Activated CD8-positive, alpha-beta T cell treated with anti-CD3 and anti-CD28 coated beads, Interleukin-2, amount 10 ng/mL, durations not matched to agents 7 days and 5 days (primary cell): ENCODE results near the gene CD58. TPM values are rescaled to one million over a fixed set of nuclear protein-coding genes. Genes with fewer than 3 reads are reported as not detected.
"Not testable (repeated sequence)": the region's sequence is repeated elsewhere in the genome, so short reads cannot be mapped to it uniquely, and the experiment has no call there.

Experiments used
- ATAC-seq: fragments of 150-1000 bp; cut with Tn5 transposase; one replicate; pipeline ENCODE4 v1.10.0; 2021; ENCODE audit warnings: moderate library complexity
- CTCF ChIA-PET: fragments of 350-600 bp; sonication (Branson Sonifier 250); formaldehyde crosslinking; loops from one replicate; lab custom pipeline; 2021; ENCODE audit warnings: antibody characterized with exemption; lab: Charles Lee
- POLR2A ChIA-PET: fragments of 350-600 bp; sonication (Branson Sonifier 250); formaldehyde crosslinking; loops from one replicate; lab custom pipeline; 2021; ENCODE audit warnings: antibody characterized with exemption; lab: Charles Lee
- DNase-seq: peaks from one replicate; pipeline ENCODE4 v3.0.0-alpha.2; 2020
- H3K27ac Mint-ChIP-seq: one replicate; pipeline ENCODE4 v1.8.0; 2021; ENCODE audit warnings: mild to moderate bottlenecking, mixed read lengths
- H3K27me3 Mint-ChIP-seq: one replicate; pipeline ENCODE4 v1.8.0; 2021; ENCODE audit warnings: low read depth, mixed read lengths
- H3K36me3 Mint-ChIP-seq: one replicate; pipeline ENCODE4 v1.8.0; 2021; ENCODE audit warnings: low read depth, mixed read lengths
- H3K4me1 Mint-ChIP-seq: one replicate; pipeline ENCODE4 v1.8.0; 2021; ENCODE audit warnings: low read depth, mixed read lengths
- H3K4me3 Mint-ChIP-seq: one replicate; pipeline ENCODE4 v1.8.0; 2021; ENCODE audit warnings: mild to moderate bottlenecking, mixed read lengths
- H3K9me3 Mint-ChIP-seq: one replicate; pipeline ENCODE4 v1.8.0; 2022; ENCODE audit warnings: mixed read lengths; ENCODE audit not compliant: insufficient read depth
- total RNA-seq, 2 experiments: library from RNA; stranded (reverse); gene quantifications; one replicate each; pipeline ENCODE4 v1.2.3, GENCODE V29; 2021

CD58 gene
- total RNA-seq, 2 experiments from 2014 or later: 23.9 to 24.7 TPM

DNA sequence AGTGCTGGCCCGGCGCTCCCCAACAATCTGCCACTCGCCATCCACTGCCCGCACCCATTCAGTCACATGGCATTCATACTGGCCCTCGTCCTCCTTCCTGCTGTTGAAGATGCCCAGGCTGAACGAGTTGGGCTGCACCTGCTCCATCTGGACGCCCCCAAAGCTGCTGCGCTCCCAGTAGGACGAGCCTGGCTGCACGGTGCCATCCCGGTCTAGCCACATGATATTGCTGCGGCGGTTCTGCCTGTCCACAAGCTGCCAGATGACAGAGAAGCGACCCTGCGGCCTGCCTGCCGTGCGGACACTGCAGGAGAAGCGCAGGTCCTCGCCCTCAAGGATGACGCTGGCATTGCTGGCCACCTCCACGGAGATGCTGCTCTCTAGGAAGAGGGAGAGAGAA lies 32.8 kb upstream of the CD58 start:
- H3K27me3 Mint-ChIP-seq, DNase-seq, CTCF ChIA-PET, H3K27ac Mint-ChIP-seq, H3K4me3 Mint-ChIP-seq, ATAC-seq, POLR2A ChIA-PET, H3K4me1 Mint-ChIP-seq, H3K9me3 Mint-ChIP-seq, H3K36me3 Mint-ChIP-seq: not testable (repeated sequence)

DNA sequence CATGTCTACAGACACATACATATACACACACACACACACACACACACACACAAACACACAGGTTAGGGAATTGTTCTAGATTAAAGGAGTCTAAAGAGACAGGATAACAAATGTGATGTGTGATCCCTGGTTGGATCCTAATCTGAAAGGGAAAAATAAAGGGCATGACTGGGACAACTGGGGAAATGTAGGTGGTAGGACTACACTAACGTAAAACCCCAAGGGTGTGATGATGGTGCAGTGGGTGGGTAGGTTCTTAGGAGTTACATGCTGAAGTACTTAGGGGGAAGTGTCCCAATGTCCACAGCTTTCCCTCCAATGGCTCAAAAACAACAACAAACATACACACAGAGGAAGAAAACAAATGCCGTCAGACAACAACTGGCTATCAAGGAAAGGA lies 28.5 kb upstream of the CD58 start:
- H3K9me3 Mint-ChIP-seq, H3K27me3 Mint-ChIP-seq, POLR2A ChIA-PET, H3K36me3 Mint-ChIP-seq, DNase-seq, H3K4me3 Mint-ChIP-seq, H3K27ac Mint-ChIP-seq, ATAC-seq, H3K4me1 Mint-ChIP-seq: not testable (repeated sequence)
- CTCF ChIA-PET: interaction anchor here (4.5 kb wide), 1 partner anchor 26 kb away, joined by 56 read pairs; no protein-coding TSS in a partner anchor

DNA sequence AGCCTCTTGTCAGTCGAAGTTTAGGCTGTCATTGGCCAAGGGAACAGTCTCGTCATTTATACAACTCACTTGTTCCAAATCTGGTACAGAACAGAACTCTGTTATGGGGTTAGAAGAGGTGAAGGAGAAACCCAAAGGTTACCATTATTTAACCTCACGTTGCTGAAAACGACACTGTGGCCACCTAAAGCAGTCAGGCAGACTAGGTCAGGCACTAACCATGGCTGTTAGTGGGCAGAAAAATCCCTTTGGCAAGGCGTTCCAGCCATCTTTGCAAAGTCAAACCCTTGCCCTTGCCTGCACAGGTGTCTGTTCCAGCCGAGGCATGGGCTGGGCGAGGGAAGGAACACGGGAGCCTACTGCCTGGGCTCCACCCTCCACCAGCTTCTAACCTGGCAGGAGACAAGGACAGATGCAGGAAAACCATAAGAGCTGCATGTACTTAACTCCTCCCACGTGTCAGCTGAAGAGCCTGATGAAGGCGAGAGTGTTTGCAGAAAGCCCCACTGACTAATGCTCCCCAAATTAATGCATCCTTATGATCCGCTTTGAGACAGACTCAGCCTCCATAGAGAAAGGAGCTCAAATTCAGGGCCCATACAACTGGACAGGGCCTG lies 27.7 kb upstream of the CD58 start:
- POLR2A ChIA-PET, H3K27ac Mint-ChIP-seq, DNase-seq, ATAC-seq, H3K4me1 Mint-ChIP-seq, H3K36me3 Mint-ChIP-seq, H3K27me3 Mint-ChIP-seq, H3K9me3 Mint-ChIP-seq, H3K4me3 Mint-ChIP-seq: not testable (repeated sequence)
- CTCF ChIA-PET: interaction anchor here (4.5 kb wide), 1 partner anchor 25 kb away, joined by 56 read pairs; no protein-coding TSS in a partner anchor

DNA sequence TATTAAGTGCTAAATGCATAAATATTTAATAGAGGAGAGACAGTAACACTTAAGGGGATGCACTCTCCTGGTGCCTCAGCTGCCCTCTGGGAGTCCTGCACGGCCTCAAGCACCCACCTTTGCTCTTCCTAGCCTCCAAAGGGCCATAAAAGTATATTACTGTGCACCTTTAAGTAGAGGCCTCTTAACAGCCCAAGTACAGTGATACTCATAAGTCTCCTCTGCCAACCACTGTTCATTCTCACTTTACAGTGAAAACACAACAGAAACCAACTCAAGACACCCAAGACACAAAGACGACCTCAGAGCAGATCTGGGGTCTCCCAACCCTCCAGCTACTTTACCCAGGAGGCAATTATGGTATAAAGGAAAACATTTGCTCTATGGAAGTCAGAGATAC lies 26.6 kb upstream of the CD58 start:
- H3K36me3 Mint-ChIP-seq, POLR2A ChIA-PET, H3K27ac Mint-ChIP-seq, DNase-seq, H3K9me3 Mint-ChIP-seq, H3K27me3 Mint-ChIP-seq, H3K4me1 Mint-ChIP-seq, H3K4me3 Mint-ChIP-seq, ATAC-seq: not testable (repeated sequence)
- CTCF ChIA-PET: interaction anchor here (2.1 to 4.5 kb wide), 3 partner anchors 24 to 458 kb away, joined by 12 to 56 read pairs (median 16); no protein-coding TSS in a partner anchor

DNA sequence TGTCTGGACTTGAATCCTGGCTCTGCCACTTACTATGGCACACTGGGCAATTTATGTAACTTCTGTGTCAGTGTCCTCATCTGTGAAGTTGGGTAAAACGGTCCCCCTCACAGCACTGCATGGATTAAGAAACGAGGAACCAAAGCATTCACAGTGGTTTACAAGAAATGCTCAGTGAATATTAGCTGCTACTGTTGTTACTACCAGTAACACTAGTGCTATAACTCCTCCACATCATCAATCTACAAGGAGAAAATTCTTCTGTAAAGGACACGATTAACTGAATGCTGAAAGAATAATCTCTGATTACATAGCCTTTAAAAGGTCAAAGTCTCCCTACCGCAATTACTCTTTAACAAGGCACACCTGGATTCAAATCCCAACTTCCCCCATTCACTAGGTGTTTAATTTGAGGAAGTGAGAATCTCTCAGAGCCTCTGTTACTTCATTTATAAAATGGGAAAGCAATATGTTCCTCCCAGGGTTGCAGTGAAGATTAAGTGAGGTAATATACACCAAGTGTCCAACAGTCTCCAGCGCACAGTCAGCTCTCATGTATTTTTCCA lies 26.0 kb upstream of the CD58 start:
- H3K4me3 Mint-ChIP-seq, H3K4me1 Mint-ChIP-seq, DNase-seq, H3K27me3 Mint-ChIP-seq, H3K27ac Mint-ChIP-seq, H3K9me3 Mint-ChIP-seq, H3K36me3 Mint-ChIP-seq, POLR2A ChIA-PET, ATAC-seq: not testable (repeated sequence)
- CTCF ChIA-PET: interaction anchor here (0.9 to 4.5 kb wide), 16 partner anchors 10 to 532 kb away, joined by 3 to 56 read pairs (median 6); partner anchors contain the start of gene IGSF3

DNA sequence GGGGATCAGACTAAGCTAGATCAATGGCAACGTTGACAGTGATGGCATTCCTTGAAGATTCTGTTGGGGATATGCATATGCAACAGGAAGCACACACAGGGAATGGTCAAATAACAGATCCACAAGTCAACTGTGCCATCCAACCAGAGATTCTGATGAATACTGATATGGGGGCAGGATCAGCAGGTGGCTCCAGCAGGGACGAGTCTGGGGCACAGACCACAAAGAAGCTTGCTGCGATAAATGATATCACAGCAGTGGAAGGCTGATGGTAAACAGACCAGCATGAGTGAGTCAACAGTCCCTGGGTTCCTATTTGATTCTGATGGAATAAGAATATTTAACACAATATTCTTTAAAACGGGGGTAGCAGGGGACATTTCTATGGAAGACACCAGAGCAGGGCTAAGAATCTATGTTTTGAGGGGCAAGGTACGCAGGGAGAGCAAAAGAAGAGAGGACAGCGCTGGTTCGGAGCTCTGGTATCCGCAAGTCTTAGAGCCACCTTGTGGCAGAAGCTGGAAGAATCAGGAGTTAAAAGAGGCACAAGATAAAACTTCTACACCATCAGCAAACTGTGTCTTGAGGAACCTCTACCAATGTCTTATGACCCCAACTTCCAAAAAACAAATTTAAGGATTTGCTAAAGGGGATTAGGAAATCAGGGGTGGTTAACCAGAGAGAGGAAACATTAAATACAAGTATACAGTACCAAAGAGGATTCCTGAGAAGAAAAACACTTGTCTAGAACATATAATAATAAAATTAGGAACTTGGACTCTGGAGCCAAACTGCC lies 25.3 kb upstream of the CD58 start:
- H3K4me1 Mint-ChIP-seq, POLR2A ChIA-PET, H3K27me3 Mint-ChIP-seq, H3K27ac Mint-ChIP-seq, H3K9me3 Mint-ChIP-seq, H3K36me3 Mint-ChIP-seq: not testable (repeated sequence)
- ATAC-seq (peak; percentile 87), DNase-seq (peak; percentile 72)
- CTCF ChIA-PET: interaction anchor here (0.6 to 4.5 kb wide), 25 partner anchors 10 to 532 kb away, joined by 3 to 56 read pairs (median 4); partner anchors contain the start of gene IGSF3
- H3K4me3 Mint-ChIP-seq: peak overlapping the region; percentile 34

DNA sequence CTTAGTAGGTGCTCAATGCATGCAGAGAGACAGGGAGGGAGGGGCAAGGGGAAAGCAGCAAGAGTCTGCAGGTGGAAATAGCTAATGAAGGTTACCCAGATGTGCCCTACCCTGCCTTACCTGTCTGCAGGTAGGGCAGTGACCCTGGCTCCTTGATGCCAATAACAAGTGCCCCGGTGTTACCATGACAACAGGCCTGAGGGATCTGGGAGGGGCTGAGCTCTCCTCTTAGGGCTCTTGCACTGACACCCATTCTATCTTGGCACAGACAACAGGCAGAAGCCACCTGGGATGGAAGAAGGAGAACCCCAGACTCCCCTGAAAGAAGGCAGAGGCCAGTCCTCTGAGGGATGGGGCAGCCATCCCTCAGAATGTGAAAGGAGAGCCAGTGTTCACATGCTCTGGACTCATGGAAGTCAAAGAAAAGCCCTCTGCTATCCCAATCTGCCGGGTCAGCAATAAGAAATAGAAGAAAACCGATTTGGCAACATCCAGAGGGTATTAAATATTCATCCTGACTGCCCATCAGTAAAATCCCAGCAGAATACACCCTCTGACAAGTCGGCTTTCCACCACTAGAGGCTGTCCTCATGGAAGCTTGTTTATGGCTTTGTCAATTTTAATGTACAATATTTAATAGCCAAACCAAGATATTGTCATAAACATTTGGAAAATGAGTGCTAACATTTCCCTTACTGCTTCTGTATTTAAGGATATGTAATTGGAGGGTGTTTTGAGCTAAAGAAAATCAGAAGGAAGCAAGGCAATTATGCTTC lies 24.4 kb upstream of the CD58 start:
- DNase-seq, POLR2A ChIA-PET, H3K9me3 Mint-ChIP-seq, H3K4me1 Mint-ChIP-seq, H3K27me3 Mint-ChIP-seq, H3K36me3 Mint-ChIP-seq, ATAC-seq, H3K27ac Mint-ChIP-seq, H3K4me3 Mint-ChIP-seq: not testable (repeated sequence)
- CTCF ChIA-PET: interaction anchor here (0.8 to 4.5 kb wide), 22 partner anchors 9 to 533 kb away, joined by 3 to 56 read pairs (median 5); partner anchors contain the start of gene IGSF3

DNA sequence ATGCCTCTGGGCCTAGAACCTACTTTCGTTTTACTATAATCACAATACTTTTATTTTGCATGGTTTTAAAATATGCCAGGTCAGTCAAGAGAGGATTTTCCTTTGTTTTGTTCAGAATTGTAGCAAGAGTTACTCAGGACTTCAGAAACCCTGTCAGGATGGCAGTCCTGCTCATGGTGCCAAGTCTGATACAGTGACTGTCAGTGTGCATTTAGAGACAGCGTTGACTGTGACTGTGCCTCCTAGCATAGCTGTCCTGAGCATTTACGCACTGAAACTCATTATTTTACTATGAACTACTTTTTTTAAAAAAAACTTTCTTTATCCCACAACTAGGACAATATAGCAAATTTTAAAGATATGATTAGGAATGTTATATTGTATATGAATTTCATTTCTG lies 23.2 kb upstream of the CD58 start:
- POLR2A ChIA-PET, H3K36me3 Mint-ChIP-seq, DNase-seq, ATAC-seq, H3K4me1 Mint-ChIP-seq, CTCF ChIA-PET, H3K4me3 Mint-ChIP-seq, H3K27me3 Mint-ChIP-seq, H3K9me3 Mint-ChIP-seq, H3K27ac Mint-ChIP-seq: not testable (repeated sequence)

DNA sequence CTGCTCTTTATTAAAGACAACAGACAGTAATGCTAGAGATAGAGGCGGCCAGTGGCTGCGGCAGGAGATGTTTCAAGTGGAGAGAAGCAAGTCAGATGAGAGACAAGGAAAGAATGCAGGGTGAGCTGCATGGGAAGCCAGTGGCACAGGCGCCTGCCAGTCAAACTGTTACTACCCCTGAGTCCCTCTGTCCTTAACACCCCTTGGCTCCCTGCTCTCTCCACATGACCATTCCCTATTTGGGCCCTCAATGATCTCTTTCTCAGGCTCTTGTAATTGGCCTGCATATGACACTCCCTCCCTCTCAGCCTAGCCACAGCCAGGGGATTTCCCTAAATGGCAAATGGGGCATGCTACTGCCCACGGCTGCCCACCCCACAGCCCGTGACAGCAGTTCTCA lies 22.6 kb upstream of the CD58 start:
- H3K9me3 Mint-ChIP-seq, POLR2A ChIA-PET, DNase-seq, H3K4me1 Mint-ChIP-seq, H3K27me3 Mint-ChIP-seq, H3K27ac Mint-ChIP-seq, H3K36me3 Mint-ChIP-seq, H3K4me3 Mint-ChIP-seq, CTCF ChIA-PET, ATAC-seq: not testable (repeated sequence)

DNA sequence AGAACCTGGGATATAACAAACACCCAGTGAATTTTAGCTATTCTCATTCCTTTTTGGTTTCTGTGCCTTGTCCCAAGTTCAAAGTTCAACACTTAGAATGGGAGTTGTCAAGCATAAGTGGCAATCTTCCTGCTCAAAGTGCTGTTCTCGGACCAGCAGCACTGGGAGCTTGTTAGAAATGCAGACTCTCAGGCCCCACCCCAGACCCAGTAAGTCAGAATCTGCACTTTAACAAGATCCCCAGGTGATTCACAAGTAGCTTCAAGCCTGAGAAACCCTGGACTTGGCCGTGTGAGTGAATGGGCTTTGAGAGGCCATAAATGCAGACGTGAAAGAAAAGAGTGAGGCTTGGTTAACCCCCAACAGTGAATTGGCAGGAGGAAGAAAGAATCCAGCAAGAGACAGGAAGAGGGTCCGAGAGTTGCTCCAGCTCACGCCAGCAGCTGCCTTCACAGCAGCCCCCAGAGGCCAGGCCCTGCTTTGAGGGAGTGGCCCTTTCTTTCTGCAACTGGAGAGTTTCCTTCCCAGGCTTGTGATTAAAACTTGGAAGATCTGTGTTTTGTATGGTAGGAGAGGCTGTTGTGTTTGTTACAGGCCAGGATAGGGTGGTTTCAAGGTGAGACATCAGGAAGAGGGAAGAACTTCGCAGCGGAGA lies 21.3 kb upstream of the CD58 start:
- CTCF ChIA-PET: interaction anchor here (2.2 kb wide), 1 partner anchor 17 kb away, joined by 10 read pairs; no protein-coding TSS in a partner anchor
- H3K27me3 Mint-ChIP-seq, DNase-seq, H3K9me3 Mint-ChIP-seq, H3K27ac Mint-ChIP-seq, H3K4me3 Mint-ChIP-seq, POLR2A ChIA-PET, ATAC-seq, H3K36me3 Mint-ChIP-seq: not testable (repeated sequence)
- peaks cover 14% of the 10 kb centered on the region for H3K4me1 Mint-ChIP-seq
